ENCODE measurements around the gene NUP210.

The NUP210 gene

GRCh38 chr3:13286873-13287272, 133.2 kb downstream of the NUP210 start:
- DNase-seq: no peak

DNA sequence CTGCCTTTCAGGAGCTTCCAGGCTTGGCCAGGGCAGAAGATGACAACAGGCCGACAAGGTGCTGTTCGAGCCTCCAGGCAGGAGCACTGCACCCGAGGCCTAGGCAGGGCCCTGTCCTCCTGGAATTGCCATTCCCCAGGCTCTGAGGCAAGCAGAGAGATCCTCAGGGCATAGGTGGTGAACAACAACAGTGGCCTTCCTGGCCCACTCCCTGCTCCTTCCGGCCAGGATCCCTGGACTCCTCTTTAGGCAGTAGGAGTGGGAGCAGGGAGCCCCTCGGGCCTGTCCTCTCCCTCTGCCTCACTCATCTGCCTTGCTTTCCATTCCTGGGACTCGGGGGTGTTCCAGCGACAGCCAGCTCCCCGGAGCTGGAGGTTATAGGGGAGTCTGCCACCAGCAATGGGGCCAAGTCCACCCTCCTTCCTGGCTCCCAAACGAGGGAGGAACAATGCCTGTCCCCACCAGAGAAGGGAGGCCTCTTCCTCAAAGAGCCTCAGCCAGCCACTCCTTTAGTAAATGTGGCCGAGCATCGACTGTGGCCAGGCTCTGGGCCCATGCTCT, 135.0 kb downstream of the NUP210 start:
- no peak for DNase-seq

GRCh38 chr3:13283877-13284264, 136.3 kb downstream of the NUP210 start:
- no peak for DNase-seq

GRCh38 chr3:13282986-13283876, 136.9 kb downstream of the NUP210 start:
- no peak for DNase-seq

DNA sequence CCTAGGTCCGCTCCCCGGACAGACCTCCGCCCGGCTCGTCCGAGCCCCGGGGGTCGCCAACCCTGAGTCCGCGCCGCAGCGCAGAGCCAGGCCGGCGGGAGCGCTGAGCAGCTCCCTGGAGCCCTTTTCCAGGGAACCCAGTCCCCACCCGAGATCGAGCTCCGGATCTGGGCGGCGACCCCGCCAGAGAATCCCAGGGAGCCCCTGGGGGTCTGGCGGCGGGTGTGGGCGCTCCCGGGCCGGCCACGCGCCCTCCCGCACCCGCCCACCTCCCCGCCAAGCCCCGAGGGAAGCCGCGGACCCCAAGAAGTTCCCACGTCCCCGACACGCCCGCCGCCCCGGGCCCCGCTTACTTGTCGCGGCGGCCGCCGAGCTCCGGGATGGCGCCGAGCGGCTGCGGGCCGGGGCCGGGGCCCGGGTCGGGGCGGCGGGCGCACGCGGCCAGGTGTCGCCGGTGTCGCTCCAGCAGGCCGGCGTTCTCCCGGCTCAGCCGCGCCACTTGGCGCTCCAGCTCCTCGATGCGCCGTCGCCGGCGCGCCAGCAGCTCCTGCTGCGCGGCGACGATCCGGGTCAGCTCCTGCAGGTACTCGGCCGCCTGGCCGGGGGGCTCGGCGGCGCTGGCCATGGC, 137.7 kb downstream of the NUP210 start:
- no peak for DNase-seq

GRCh38 chr3:13281507-13282357, 138.4 kb downstream of the NUP210 start:
- DNase-seq: no peak

DNA sequence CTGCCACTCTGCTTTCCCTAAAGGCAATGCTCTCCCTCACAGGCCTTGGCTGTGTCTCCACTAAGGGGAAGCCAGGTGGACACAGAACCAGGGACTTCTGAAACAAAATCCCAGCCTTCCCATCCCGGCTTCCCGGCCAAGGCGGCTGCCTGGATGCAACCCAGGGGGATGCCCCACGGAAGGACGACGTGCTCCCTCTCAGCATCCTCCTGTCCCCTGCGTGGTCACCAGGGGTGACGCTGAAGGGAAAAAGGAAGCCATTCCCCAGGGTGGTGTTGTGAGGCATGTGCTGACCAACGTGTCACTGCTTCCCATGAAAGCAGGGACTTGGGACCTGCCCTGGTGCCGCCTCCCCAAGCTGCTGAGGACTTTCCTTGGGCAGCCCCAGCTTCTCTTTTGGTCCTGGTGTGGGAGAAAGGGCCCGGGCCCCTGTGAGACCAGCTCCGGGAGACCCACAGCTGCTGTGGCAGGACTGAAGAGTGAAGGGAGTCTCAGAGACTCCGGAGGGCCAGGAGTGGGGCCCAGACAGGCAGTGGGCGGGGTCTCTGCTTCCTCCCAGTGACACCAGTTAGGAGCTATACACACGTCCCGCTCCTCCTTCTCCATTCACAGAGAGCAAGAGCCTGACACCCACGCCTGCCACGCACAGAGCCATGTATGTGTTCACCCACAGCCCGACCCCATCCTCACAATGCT, 139.2 kb downstream of the NUP210 start:
- DNase-seq: no peak

- DNase-seq: no peak
Observed at GRCh38 chr3:13280122-13280790, 139.9 kb downstream of the NUP210 start.

DNA sequence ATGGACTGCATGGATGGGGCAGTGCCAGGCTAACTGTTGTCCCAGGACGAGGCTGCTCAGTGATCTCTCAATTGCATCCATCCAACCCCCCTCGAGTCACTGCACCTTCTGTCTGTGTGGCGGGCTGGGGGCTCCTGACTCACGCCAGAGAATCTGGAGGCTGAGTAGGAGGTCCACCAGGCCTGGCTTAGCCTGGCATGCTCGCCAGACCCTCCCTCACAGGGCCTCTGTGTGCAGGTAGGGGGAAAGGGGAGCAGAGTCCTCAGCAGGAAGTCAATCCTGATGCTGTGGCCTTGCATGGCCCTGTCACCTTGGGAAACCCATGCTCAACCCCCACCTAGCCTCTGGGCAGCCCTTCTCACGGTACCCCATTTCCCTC, 140.6 kb downstream of the NUP210 start:
- DNase-seq: no peak

GRCh38 chr3:13278783-13279531, 141.2 kb downstream of the NUP210 start:
- no peak for DNase-seq

GRCh38 chr3:13277860-13278531, 142.1 kb downstream of the NUP210 start:
- DNase-seq: no peak

GRCh38 chr3:13277196-13277813, 142.8 kb downstream of the NUP210 start:
- no peak for DNase-seq

- no peak for DNase-seq
Observed at GRCh38 chr3:13276438-13277195, 143.5 kb downstream of the NUP210 start.

GRCh38 chr3:13275376-13276005, 144.6 kb downstream of the NUP210 start:
- DNase-seq: no peak

GRCh38 chr3:13274551-13275332, 145.4 kb downstream of the NUP210 start:
- no peak for DNase-seq

- DNase-seq: no peak
Observed at GRCh38 chr3:13274125-13274524, 146.0 kb downstream of the NUP210 start.

GRCh38 chr3:13273604-13274105, 146.5 kb downstream of the NUP210 start:
- DNase-seq: no peak

Data from effector CD4-positive, alpha-beta T cell (primary cell).